K562 treated with DMSO at 1 percent for 4 hours (cell line): ENCODE data around the gene ZNF576. TPM values are rescaled to one million over a fixed set of nuclear protein-coding genes. Genes with fewer than 3 reads are reported as not detected.

Experiments
- total RNA-seq: library from RNA; unstranded; fragments of 300-600 nt; gene quantifications from 2 replicates; pipeline ENCODE4 v1.2.3, GENCODE V29; 2022; ENCODE audit not compliant: insufficient read depth

ZNF576 gene
- total RNA-seq: 6.1 and 6.6 TPM in 2 replicates

GRCh38 chr19:43595999-43596841, at the start of gene ZNF576, which contains the start of gene IRGQ:
ZNF576 (plus strand) TSS chr19:43596595; CDS start chr19:43597109, 514 bp downstream.
IRGQ (minus strand) TSS chr19:43596134; CDS start chr19:43595338, 796 bp downstream.

GRCh38 chr19:43575156-43575950, 21.0 kb upstream of the ZNF576 start, which contains the start of the genes PINLYP and XRCC1:
PINLYP (plus strand) TSS chr19:43575801; CDS start chr19:43577192, 1,391 bp downstream.
XRCC1 (minus strand) TSS chr19:43575527; CDS start chr19:43575458, 69 bp downstream.

GRCh38 chr19:43611788-43612187, 15.4 kb downstream of the ZNF576 start, which contains the start of gene SRRM5:
SRRM5 (plus strand) TSS chr19:43612088; CDS start chr19:43612122, 34 bp downstream.

GRCh38 chr19:43619262-43620060, 23.1 kb downstream of the ZNF576 start, which contains the start of gene ZNF428:
ZNF428 (minus strand) TSS chr19:43619629; CDS start chr19:43614304, 5,325 bp downstream.

GRCh38 chr19:43639519-43640423, 43.4 kb downstream of the ZNF576 start, which contains the start of gene CADM4:
CADM4 (minus strand) TSS chr19:43639850; CDS start chr19:43639790, 60 bp downstream.

Other genes with a start within 250 kb of the ZNF576 start
- not detected in 2 replicates for gene CD177, start 242.9 kb upstream of the ZNF576 start, total RNA-seq
- 0.76 and 1.6 TPM in 2 replicates for gene TEX101, start 181.7 kb upstream of the ZNF576 start, total RNA-seq
- gene LYPD3, start 131.0 kb upstream of the ZNF576 start, total RNA-seq: 1.2 TPM in 1 of 2 replicates, not detected in the other
- 10.0 and 14.5 TPM in 2 replicates for gene PHLDB3, start 91.8 kb upstream of the ZNF576 start, total RNA-seq
- gene ETHE1, start 69.4 kb upstream of the ZNF576 start, total RNA-seq: 18.3 and 26.5 TPM in 2 replicates
- 0.98 and 1.4 TPM in 2 replicates for gene ZNF575, start 63.4 kb upstream of the ZNF576 start, total RNA-seq
- 47.9 and 49.2 TPM in 2 replicates for gene XRCC1, start 21.1 kb upstream of the ZNF576 start, total RNA-seq
- gene PINLYP, start 20.8 kb upstream of the ZNF576 start, total RNA-seq: 4.8 and 6.7 TPM in 2 replicates
- gene IRGQ, start 461 bp upstream of the ZNF576 start, total RNA-seq: 5.4 and 10.9 TPM in 2 replicates
- gene SRRM5, start 15.5 kb downstream of the ZNF576 start, total RNA-seq: 0.67 TPM in 1 of 2 replicates, not detected in the other
- gene ZNF428, start 23.0 kb downstream of the ZNF576 start, total RNA-seq: 51.8 and 54.5 TPM in 2 replicates
- gene CADM4, start 43.3 kb downstream of the ZNF576 start, total RNA-seq: 2.9 and 4.4 TPM in 2 replicates
- 19.7 and 23.4 TPM in 2 replicates for gene PLAUR, start 73.6 kb downstream of the ZNF576 start, total RNA-seq
- gene IRGC, start 119.5 kb downstream of the ZNF576 start, total RNA-seq: not detected in 2 replicates
- gene SMG9, start 158.4 kb downstream of the ZNF576 start, total RNA-seq: 22.3 and 34.0 TPM in 2 replicates
- gene KCNN4, start 184.4 kb downstream of the ZNF576 start, total RNA-seq: 7.7 and 16.2 TPM in 2 replicates
- gene LYPD5, start 205.9 kb downstream of the ZNF576 start, total RNA-seq: not detected in 2 replicates
- gene ZNF283, start 230.7 kb downstream of the ZNF576 start, total RNA-seq: 4.4 and 9.7 TPM in 2 replicates